SK-N-SH (cell line): ENCODE results near the gene LDLR. TPM values are rescaled to one million over a fixed set of nuclear protein-coding genes. Genes with fewer than 3 reads are reported as not detected.

Experiments used
- CTCF ChIA-PET: fragments of 300-600, 350-600 bp; formaldehyde crosslinking; extraction: SDS; loops from one replicate; lab custom pipeline; 2021; lab: Yijun Ruan, JAX
- POLR2A ChIA-PET: fragments of 350-600 bp; sonication (Branson Sonifier 250); formaldehyde crosslinking; extraction: SDS; loops from one replicate; lab custom pipeline; 2020; ENCODE audit warnings: antibody characterized with exemption, inconsistent platforms; lab: Yijun Ruan, JAX
- DNase-seq: peaks from one replicate; pipeline ENCODE4 v3.0.0; 2012
- H2AFZ ChIP-seq: fragments of 200-600 bp; sonication (generic); 2 replicates; pipeline ENCODE4 v1.8.1; 2016; ENCODE audit warnings: antibody characterized with exemption, mild to moderate bottlenecking, low read depth
- H3F3A ChIP-seq: fragments of 200-600 bp; sonication (generic); replicated peaks from 2 replicates; pipeline ENCODE3; 2016; ENCODE audit warnings: antibody characterized with exemption, mild to moderate bottlenecking; ENCODE audit not compliant: insufficient read depth
- H3K27ac ChIP-seq, 2 experiments: fragments of 200-500 bp in 1 of 2; fragments of 200-600 bp in 1 of 2; sonication (Bioruptor generic) in 1 of 2; sonication (generic), shearing (Covaris generic) in 1 of 2; 2 replicates each; pipeline versions ENCODE4 v1.5.1 to v1.6.1; 2014 to 2016; ENCODE audit warnings: low read depth in 2 of 2, inconsistent platforms in 1 of 2, low read length in 1 of 2, mild to moderate bottlenecking in 1 of 2, mixed read lengths in 1 of 2
- H3K27me3 ChIP-seq: fragments of 200-600 bp; sonication (generic), shearing (Covaris generic); 2 replicates; pipeline ENCODE4 v1.6.1; 2016; ENCODE audit warnings: mixed run types; ENCODE audit not compliant: insufficient read depth
- H3K36me3 ChIP-seq, 2 experiments: fragments of 200-500 bp in 1 of 2; fragments of 200-600 bp in 1 of 2; sonication (Bioruptor generic) in 1 of 2; sonication (generic) in 1 of 2; replicated peaks in 1 of 2; 2 replicates each; pipeline versions ENCODE3 to v1.5.1; 2014 to 2016; ENCODE audit warnings: low read length in 1 of 2, mild to moderate bottlenecking in 1 of 2; ENCODE audit not compliant: insufficient read depth in 2 of 2, control insufficient read depth in 1 of 2
- H3K4me1 ChIP-seq, 2 experiments: fragments of 200-500 bp in 1 of 2; fragments of 200-600 bp in 1 of 2; sonication (Bioruptor generic) in 1 of 2; sonication (generic), shearing (Covaris generic) in 1 of 2; 2 replicates each; pipeline versions ENCODE4 v1.5.1 to v1.6.1; 2014 to 2016; ENCODE audit warnings: low read depth in 1 of 2, low read length in 1 of 2, mixed run types in 1 of 2; ENCODE audit not compliant: insufficient read depth in 2 of 2, control insufficient read depth in 1 of 2
- H3K4me2 ChIP-seq: fragments of 200-600 bp; sonication (generic), shearing (Covaris generic); 2 replicates; pipeline ENCODE4 v1.6.1; 2017; ENCODE audit warnings: mixed run types
- H3K4me3 ChIP-seq, 2 experiments: fragments of 200-500 bp in 1 of 2; fragments of 200-600 bp in 1 of 2; sonication (Bioruptor generic) in 1 of 2; sonication (generic), shearing (Covaris generic) in 1 of 2; 2 replicates each; pipeline versions ENCODE4 v1.5.1 to v1.8.1; 2014 to 2016; ENCODE audit warnings: low read depth in 2 of 2, inconsistent platforms in 1 of 2, low read length in 1 of 2, mild to moderate bottlenecking in 1 of 2, mixed read lengths in 1 of 2, moderate library complexity in 1 of 2
- H3K79me2 ChIP-seq: fragments of 200-600 bp; sonication (generic); 2 replicates; pipeline ENCODE4 v1.8.1; 2017; ENCODE audit warnings: mild to moderate bottlenecking; ENCODE audit not compliant: insufficient read depth
- H3K9ac ChIP-seq: fragments of 200-600 bp; sonication (generic); 2 replicates; pipeline ENCODE4 v1.6.1; 2017; ENCODE audit warnings: mixed run types
- H3K9me2 ChIP-seq: fragments of 200-600 bp; sonication (generic); 2 replicates; pipeline ENCODE4 v1.6.1; 2017; ENCODE audit warnings: mixed run types
- H3K9me3 ChIP-seq: fragments of 200-600 bp; sonication (generic); 2 replicates; pipeline ENCODE4 v1.6.1; 2017; ENCODE audit warnings: mixed run types, mild to moderate bottlenecking, moderate library complexity
- H4K20me1 ChIP-seq: fragments of 200-600 bp; sonication (generic); 2 replicates; pipeline ENCODE4 v1.6.1; 2017; ENCODE audit warnings: mild to moderate bottlenecking, mixed run types; ENCODE audit not compliant: insufficient read depth
- ELF1 ChIP-seq: IDR thresholded peaks from 2 replicates; pipeline ENCODE4 v1.4.0; 2012
- EP300 ChIP-seq, 2 experiments: IDR thresholded peaks; 2 replicates each; pipeline versions ENCODE4 v1.4.0 to v1.6.1; 2012; ENCODE audit warnings: borderline replicate concordance in 1 of 2, low read depth in 1 of 2, low read length in 1 of 2
- EZH2phosphoT487 ChIP-seq: fragments of 200-600 bp; sonication (generic); IDR thresholded peaks from 2 replicates; pipeline ENCODE4 v1.6.1; 2017; ENCODE audit warnings: low read depth, mixed run types, mild to moderate bottlenecking, antibody characterized with exemption, moderate library complexity, borderline replicate concordance
- GABPA ChIP-seq: IDR thresholded peaks from 2 replicates; pipeline ENCODE4 v1.4.0; 2012; ENCODE audit warnings: low read depth, mild to moderate bottlenecking
- GATA2 ChIP-seq: sonication (generic); formaldehyde crosslinking; IDR thresholded peaks from 2 replicates; pipeline ENCODE4 v1.5.0; 2020; ENCODE audit warnings: mild to moderate bottlenecking, missing genetic modification reagents
- MXI1 ChIP-seq: IDR thresholded peaks from 2 replicates; pipeline ENCODE4 v1.6.1; 2012; ENCODE audit warnings: mild to moderate bottlenecking, low read depth, low read length, improper control_type of control experiment
- NFIC ChIP-seq: IDR thresholded peaks from 2 replicates; pipeline ENCODE4 v1.4.0; 2012; ENCODE audit warnings: borderline replicate concordance
- POLR2AphosphoS5 ChIP-seq: IDR thresholded peaks from 2 replicates; pipeline ENCODE4 v1.6.1; 2012; ENCODE audit warnings: low read depth, low read length
- RAD21 ChIP-seq: IDR thresholded peaks from 2 replicates; pipeline ENCODE4 v1.6.1; 2012; ENCODE audit warnings: mild to moderate bottlenecking, low read length
- TAF1 ChIP-seq: IDR thresholded peaks from 2 replicates; pipeline ENCODE4 v1.6.1; 2012; ENCODE audit warnings: low read depth, mild to moderate bottlenecking, low read length, moderate library complexity, borderline replicate concordance
- WGBS: methylation state at CpG from one replicate; pipeline ENCODE4 v1.1.6; 2017; ENCODE audit warnings: low lambda C conversion rate; 5-methylcytosine and 5-hydroxymethylcytosine counted together
- polyA plus RNA-seq, 3 experiments: library from polyadenylated mRNA; depleted of rRNA; stranded (reverse); fragments of >200 nt; gene quantifications; 2 replicates each; pipeline ENCODE4 v1.2.3, GENCODE V29; 2012
- TF ChIP-seq, protein P1 (sequence below): fragments of 150-350 bp; IDR thresholded peaks from 2 replicates; pipeline ENCODE4 v1.6.1; 2016; ENCODE audit warnings: mild to moderate bottlenecking, low read depth, low read length
- TF ChIP-seq, protein P2 (sequence below): fragments of 150-350 bp; IDR thresholded peaks from 2 replicates; pipeline ENCODE4 v1.6.1; 2017; ENCODE audit warnings: antibody characterized with exemption, low read length, low read depth, borderline replicate concordance
- TF ChIP-seq, protein P3 (sequence below): IDR thresholded peaks from 2 replicates; pipeline ENCODE4 v1.6.1; 2012; ENCODE audit warnings: mild to moderate bottlenecking, low read depth, low read length, moderate library complexity
- TF ChIP-seq, protein P4 (sequence below): IDR thresholded peaks from 2 replicates; pipeline ENCODE4 v1.4.0; 2012; ENCODE audit warnings: low read depth

Gene LDLR
- polyA plus RNA-seq, 1 of the 3 experiments (the other 2 are of a cell fraction), result 25.1 TPM

DNA sequence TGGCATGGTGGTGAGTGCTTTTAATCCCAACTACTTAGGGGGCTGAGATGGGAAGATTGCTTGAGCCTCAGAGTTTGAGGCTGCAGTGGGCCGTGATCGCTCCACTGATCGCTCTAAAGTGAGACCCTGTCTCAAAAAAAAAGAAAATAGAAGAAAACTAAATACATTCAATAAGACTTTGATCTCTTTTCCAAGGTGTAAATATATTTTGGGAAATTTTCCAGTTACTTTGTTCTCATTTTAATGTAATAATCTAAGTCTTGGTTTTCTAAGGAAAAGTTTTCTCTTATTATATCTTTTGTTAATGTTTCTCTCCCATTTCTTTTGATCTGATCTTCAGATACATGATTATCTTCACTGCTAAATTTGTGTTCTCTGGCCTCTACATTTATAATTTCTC lies 9.6 kb downstream of the LDLR start (continued):
- no peak for TF ChIP-seq TAF1
- no peak for TF ChIP-seq MXI1
- TF ChIP-seq, protein P1, sequence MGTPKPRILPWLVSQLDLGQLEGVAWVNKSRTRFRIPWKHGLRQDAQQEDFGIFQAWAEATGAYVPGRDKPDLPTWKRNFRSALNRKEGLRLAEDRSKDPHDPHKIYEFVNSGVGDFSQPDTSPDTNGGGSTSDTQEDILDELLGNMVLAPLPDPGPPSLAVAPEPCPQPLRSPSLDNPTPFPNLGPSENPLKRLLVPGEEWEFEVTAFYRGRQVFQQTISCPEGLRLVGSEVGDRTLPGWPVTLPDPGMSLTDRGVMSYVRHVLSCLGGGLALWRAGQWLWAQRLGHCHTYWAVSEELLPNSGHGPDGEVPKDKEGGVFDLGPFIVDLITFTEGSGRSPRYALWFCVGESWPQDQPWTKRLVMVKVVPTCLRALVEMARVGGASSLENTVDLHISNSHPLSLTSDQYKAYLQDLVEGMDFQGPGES, result no peak
- no peak for TF ChIP-seq EZH2phosphoT487
- TF ChIP-seq, protein P2, sequence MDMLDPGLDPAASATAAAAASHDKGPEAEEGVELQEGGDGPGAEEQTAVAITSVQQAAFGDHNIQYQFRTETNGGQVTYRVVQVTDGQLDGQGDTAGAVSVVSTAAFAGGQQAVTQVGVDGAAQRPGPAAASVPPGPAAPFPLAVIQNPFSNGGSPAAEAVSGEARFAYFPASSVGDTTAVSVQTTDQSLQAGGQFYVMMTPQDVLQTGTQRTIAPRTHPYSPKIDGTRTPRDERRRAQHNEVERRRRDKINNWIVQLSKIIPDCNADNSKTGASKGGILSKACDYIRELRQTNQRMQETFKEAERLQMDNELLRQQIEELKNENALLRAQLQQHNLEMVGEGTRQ, result no peak

DNA sequence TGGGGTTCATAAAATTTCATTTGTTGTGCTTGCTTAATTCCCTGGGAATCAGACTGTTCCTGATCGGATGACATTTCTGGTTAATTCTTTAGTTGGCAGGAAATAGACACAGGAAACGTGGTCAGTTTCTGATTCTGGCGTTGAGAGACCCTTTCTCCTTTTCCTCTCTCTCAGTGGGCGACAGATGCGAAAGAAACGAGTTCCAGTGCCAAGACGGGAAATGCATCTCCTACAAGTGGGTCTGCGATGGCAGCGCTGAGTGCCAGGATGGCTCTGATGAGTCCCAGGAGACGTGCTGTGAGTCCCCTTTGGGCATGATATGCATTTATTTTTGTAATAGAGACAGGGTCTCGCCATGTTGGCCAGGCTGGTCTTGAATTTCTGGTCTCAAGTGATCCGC lies 10.8 kb downstream of the LDLR start:
- Histone ChIP-seq H3K4me3 (no peak overlapping the region), H3K79me2 (peaks cover 56% of the 10 kb centered on the region), H3K4me1 (peaks cover 0 to 18% of the 10 kb centered on the region in 2 experiments; a peak in 2 of 4 replicates), H3F3A (peaks cover 20% of the 10 kb centered on the region), H3K9me2 (no peaks in the 10 kb centered on the region), H3K27ac (no peak overlapping the region), H4K20me1 (no peaks in the 10 kb centered on the region; the same call in 1 of the 2 replicates), H3K9ac (no peak overlapping the region), H3K4me2 (no peak overlapping the region), H3K9me3 (no peaks in the 10 kb centered on the region; the same call in 1 of the 2 replicates), H3K36me3 (peaks cover 10 to 32% of the 10 kb centered on the region in 2 experiments), H2AFZ (no peak overlapping the region), H3K27me3 (no peaks in the 10 kb centered on the region)
- 92% methylated on average over 12 of the region's 12 CpGs for WGBS
- TF ChIP-seq GABPA (no peak), EP300 (IDR thresholded peaks at IDR 0.05; ENCODE audit: borderline replicate concordance in 1 of 2, low read depth in 1 of 2, low read length in 1 of 2) (no peak), TAF1 (no peak), RAD21 (no peak), ELF1 (no peak), POLR2AphosphoS5 (no peak), EZH2phosphoT487 (no peak), GATA2 (CRISPR knock-in tag) (no peak), NFIC (no peak)
- TF ChIP-seq, protein P3, sequence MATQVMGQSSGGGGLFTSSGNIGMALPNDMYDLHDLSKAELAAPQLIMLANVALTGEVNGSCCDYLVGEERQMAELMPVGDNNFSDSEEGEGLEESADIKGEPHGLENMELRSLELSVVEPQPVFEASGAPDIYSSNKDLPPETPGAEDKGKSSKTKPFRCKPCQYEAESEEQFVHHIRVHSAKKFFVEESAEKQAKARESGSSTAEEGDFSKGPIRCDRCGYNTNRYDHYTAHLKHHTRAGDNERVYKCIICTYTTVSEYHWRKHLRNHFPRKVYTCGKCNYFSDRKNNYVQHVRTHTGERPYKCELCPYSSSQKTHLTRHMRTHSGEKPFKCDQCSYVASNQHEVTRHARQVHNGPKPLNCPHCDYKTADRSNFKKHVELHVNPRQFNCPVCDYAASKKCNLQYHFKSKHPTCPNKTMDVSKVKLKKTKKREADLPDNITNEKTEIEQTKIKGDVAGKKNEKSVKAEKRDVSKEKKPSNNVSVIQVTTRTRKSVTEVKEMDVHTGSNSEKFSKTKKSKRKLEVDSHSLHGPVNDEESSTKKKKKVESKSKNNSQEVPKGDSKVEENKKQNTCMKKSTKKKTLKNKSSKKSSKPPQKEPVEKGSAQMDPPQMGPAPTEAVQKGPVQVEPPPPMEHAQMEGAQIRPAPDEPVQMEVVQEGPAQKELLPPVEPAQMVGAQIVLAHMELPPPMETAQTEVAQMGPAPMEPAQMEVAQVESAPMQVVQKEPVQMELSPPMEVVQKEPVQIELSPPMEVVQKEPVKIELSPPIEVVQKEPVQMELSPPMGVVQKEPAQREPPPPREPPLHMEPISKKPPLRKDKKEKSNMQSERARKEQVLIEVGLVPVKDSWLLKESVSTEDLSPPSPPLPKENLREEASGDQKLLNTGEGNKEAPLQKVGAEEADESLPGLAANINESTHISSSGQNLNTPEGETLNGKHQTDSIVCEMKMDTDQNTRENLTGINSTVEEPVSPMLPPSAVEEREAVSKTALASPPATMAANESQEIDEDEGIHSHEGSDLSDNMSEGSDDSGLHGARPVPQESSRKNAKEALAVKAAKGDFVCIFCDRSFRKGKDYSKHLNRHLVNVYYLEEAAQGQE, result no peak
- TF ChIP-seq, protein P4, sequence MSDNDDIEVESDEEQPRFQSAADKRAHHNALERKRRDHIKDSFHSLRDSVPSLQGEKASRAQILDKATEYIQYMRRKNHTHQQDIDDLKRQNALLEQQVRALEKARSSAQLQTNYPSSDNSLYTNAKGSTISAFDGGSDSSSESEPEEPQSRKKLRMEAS, result no peak
- TF ChIP-seq, protein P1, result no peak
- TF ChIP-seq, protein P2, result no peak
- DNase-seq, result no peak
- ChIA-PET POLR2A (no interaction called here), CTCF (interaction anchor here (2.0 kb wide), 1 partner anchor 26 kb away, joined by 10 read pairs; no protein-coding TSS in a partner anchor)
